ACHN (cell line): Measurements from ENCODE around the gene KCNIP4.

Source experiments
- DNase-seq: peaks from one replicate; pipeline ENCODE4 v3.0.0-alpha.2; 2015
- in situ Hi-C: cut with HindIII; loops from 2 replicates; pipeline ENCODE4 v1.10.0; 2017; ENCODE audit warnings: low sequenced_read_pairs, low pct_ligation_motif_present, low pct_unique_long_range_greater_than_20kb

The KCNIP4 gene

DNA sequence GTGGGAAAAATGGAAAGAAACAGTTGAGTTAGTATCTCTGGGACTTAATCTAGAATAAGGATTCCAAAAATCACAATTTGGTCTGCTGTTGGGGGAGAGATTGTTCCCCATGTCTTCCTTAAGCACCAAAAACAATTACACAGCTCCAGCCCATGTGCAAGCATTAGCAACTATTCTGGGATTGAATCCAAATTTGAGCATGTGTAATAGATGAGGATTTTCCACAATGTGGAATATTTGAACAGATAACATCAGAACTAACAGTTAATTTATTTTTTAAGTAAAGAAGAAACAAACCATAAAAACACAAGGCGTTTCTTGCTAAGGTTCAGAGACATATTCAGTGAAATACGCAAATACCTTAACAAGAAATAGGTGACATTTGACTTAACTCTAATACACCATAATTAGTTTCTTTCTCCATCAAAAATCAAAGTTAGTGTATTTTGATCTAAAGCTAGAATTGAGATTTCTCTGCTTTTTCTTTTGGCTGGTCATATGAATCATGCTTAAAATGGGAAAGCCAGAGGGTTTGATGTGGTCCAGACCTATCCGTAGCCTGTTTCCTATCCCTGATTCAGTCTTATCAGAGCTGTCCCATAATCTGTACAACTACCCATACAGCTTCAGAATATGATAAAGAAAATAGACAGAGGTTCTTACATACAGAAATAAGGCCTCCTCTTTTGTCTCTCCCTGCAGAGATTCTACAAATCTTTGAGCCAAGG is 834.9 kb downstream of the KCNIP4 start:
- in situ Hi-C loops, result no loop called here
- no peak for DNase-seq

DNA sequence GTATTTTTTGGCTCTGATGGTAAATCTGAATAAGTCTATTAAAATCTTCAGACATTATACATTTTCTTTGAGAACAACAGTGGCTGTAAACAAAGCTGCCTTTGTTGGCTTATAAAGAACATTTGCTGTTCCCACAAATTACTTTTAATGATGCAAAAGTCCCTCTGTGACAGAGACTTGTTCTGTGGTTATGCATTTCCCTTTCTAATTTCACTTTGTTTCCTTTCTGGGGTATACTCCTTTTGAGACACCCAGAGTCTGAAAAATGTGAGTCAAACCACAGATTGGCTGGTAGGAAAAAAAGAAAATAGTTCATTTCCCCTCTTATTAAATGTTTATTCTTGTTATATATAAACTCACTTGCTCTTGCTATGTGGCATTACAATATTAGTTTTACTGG is 845.9 kb downstream of the KCNIP4 start:
- in situ Hi-C loops, result no loop called here
- DNase-seq, result no peak

DNA sequence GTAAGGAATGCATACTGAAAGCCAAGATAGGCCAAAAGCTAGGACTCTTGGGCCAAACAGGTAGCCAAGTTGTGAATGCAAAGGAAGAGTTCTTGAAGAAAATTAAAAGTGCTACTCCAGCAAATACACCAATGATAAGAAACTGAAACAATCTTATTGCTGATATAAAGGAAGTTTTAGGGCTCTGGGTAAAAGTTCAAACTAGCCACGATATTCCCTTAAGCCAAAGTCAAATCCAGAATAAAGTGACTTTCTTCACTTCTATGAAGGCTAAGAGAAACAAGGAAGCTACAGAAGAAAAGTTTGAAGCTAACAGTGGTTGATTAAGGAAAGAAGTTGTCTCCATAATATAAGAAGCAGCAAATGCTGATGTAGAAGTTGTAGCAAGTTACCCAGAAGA is 850.7 kb downstream of the KCNIP4 start:
- in situ Hi-C loops, result no loop called here
- no peak for DNase-seq

DNA sequence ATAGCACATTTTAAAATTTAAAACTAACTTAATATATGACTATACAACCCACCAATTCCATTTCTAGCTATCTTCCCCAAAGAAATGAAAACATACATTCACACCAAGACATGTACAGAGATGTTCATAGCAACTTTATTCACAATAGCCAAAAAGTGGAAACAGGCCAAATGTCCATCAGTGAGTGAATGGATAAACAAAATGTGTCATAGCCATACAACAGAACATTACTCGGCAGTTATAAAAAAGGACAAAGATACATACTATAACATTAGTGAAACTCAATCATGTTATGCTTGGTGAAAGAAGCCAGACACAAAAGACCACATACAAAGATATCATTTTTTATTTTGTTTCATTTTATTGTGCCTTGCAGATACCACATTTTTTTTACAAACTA is 851.5 kb downstream of the KCNIP4 start:
- no peak for DNase-seq
- in situ Hi-C loops, result no loop called here

DNA sequence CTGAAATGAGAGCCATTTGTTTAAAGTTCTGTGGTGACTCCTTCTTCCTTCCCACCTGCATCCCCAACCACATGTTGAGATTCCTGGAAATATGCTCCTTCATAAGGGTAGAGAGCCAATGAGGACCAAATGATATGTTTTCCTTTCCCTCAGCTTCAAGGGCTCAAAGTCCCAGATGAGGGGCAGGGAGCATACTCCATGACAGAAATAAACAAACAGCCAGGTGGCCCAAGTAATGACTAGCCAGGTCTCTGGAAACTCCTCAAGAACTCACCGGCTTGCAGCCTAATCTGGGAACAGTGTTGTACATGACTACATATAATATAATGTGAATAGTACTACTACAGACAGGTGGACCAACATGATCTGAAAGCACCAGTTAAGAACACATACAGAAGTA is 856.0 kb downstream of the KCNIP4 start:
- DNase-seq, result no peak
- in situ Hi-C loops, result no loop called here

DNA sequence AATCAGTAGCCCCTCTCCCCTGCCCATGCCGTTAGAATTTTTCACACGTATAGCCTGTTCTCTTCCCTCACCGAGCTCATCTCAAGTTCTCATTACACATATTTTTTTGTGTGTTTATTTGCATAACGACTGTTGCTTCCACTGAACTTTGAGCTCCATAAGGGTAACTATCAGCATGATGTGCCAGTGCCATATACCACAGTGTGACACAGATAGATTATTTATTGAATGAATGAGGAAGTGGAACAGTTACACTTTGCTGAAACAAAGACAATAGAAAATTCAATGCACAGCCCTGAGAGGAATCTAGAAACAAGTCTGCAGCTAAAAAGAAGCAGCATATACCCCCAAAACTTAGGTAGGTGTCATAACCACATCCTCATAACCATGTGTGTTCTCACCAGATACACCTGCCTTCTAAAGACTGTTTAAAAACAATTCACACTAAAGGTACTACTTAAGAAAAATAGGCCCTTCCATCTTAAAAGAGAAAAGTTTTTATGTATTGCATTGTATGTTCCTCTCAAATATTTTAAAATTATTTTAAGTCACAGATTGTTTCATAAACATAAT is 858.4 kb downstream of the KCNIP4 start:
- no peak for DNase-seq
- in situ Hi-C loops, result no loop called here

DNA sequence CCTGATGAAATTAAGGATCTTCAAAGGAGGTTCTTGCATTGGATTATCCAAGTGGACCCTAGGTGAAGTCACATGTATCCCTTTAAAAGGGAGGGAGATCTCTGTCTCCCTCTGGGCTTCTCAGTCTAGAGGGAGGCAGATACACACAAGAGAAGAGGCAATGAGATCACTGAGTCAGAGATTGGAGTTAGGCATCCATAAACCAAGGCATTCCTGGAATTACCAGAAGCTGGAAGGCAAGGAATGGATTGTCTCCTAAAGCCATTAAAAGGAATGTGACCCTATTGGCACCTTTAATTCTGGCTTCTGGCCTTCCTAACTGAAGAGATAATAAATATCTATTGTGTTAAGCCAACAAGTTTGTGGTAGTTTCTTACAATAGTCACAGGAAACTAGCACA is 865.2 kb downstream of the KCNIP4 start:
- in situ Hi-C loops, result no loop called here
- no peak for DNase-seq

DNA sequence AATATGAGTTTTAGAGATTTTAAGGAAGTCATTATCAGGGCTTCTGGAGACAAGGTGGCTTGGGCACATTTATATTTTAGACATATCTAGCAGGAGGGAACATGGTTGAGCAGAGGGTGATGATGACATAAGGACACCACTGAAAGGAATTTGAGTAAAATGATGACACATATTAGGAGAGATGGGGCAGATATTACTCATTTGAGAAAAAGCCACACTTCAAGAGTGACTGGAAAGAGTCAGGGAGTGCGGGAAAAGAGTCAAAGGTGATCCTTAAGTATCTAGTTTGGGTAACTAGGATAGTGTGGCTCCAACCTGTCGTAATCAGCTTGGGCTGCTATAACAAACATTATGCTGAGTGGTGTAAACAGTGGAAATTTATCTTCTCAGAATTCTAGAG is 870.6 kb downstream of the KCNIP4 start:
- DNase-seq, result no peak
- in situ Hi-C loops, result no loop called here

DNA sequence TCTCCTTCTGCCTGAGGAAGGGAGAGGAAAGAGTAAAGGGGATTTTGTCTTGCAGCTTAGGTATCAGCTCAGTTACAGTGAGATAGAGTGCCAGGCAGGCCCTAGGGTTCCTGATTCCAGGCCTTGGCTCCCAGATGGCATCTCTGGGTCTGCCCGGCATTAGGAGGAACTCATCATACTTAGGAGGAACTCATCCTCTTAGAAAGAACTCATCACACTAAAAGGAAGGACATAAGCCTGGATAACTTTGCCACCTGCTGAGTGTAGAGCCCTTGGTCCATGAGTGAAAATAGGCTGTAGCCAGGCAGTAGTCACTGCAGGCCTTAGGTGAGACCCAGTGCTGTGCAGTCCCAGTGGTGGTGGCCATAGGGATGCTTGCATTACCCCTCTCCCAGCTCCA is 881.2 kb downstream of the KCNIP4 start:
- in situ Hi-C loops, result no loop called here
- no peak for DNase-seq

DNA sequence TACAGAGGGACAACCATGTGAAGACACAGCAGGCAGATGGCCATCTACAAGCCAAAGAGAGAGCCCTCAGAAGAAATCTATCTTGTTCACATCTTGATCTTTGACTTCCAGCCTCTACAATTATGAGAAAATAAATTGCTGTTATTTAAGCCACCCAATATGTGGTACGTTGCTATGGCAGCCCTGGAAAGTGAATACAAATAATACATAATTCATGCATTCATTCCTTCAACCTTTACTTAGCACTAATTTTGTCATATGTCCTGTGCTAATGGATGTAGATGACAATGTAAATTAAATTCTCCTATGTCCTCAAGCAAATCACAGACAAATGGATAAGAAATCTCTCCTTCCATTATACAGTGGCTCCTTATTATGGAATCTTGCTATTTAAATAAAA is 886.7 kb downstream of the KCNIP4 start:
- DNase-seq, result no peak
- in situ Hi-C loops, result no loop called here

DNA sequence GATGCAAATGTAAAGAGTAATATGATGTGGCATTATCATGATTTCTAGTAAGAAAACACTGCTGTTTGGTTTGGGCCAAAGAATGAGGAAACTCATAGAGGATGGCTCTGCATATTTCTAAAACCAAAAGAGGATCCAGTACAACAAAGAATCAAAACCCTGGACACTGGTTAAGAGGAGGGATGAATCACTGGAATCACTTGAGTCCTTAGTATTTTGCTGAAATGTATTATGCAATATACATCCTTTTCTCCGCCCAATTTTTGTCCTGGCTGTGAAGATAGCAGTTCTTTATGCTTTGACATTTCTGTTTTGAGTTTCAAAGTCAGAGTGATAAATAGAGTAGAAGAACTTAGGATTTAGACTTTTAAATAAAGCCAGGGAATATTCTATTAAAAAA is 902.4 kb downstream of the KCNIP4 start:
- no peak for DNase-seq
- in situ Hi-C loops, result no loop called here

DNA sequence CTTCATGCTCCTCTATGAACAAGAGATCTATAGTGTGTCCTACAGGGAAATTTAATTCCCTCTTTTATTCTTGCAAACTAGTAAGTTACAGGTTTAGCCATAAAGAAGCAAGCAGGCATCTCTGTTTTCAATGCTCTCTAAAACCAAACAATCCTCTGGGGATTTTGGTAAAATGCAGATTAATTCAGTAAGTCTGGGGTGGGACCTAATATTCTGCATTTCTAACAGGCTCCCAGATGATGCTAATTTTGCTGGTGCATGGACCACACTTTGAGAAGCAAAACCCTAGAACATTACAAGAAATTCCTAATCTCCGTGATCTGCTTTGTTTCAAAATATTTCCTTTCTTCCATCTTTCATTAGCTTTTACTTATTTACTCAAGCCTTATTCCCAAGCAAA is 903.5 kb downstream of the KCNIP4 start:
- in situ Hi-C loops, result no loop called here
- no peak for DNase-seq

DNA sequence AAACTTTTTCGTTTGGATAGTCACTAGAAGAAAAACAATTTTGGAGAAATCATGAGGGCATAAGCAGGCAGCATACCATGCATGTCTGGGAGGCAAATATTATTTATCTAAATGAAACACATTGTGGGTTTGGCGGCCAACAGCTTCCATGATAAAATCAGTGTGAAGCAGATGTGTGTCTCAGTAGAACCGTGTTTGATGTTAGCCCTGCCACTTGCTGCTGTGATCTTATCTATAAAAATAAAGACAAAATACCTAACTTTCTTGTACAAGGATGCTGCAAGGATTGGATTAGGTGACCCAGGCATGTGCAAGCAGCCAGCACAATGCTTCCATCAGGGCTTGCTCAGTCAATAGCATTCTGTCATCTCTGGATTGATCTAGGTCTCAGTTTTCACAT is 906.9 kb downstream of the KCNIP4 start:
- no peak for DNase-seq
- in situ Hi-C loops, result no loop called here

DNA sequence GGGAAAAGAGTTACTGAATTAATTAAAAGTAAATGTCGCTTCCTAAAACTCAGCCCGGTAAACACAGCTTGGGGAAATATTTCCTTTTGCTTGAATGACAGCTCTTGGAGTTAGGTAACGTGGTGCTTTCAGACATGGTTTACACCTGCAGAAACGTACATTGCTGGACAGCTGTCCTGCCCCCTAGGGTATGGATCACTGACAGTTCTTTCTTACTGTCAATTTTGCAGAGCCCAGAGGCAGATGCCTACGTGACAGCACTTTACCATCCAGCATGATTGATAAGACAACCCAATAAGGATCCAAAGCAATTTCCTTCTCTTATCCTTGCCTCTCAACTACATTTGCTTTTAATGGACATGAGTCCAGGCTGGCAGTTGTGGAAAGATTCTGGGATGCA is 913.8 kb downstream of the KCNIP4 start:
- in situ Hi-C loops, result no loop called here
- no peak for DNase-seq

DNA sequence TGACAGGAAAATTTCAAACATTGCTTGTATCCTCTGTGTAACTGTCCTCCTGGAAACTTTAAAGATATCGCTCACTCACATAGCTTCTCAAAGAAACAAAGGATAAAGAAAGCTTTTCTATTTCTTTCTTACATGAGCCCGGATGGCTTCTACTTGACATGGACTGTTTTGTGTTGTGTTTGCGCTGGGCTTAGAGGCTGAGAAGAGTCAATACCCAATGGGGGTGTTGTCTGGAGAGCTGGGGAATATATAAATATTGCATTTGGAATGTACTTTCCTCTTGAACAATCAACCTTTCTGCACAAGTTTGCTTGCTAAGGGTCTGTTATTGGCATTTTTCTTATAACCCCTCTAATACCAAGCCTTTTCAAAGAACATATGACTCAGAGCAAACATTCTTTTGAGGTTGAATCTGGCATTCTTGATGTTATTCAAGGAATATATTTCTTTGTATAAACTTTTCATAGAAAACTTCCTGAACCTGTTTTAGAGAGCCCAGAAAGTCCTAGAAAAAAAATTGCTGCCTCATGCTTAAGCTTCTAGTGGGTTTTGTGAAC is 916.4 kb downstream of the KCNIP4 start:
- in situ Hi-C loops, result no loop called here
- no peak for DNase-seq

DNA sequence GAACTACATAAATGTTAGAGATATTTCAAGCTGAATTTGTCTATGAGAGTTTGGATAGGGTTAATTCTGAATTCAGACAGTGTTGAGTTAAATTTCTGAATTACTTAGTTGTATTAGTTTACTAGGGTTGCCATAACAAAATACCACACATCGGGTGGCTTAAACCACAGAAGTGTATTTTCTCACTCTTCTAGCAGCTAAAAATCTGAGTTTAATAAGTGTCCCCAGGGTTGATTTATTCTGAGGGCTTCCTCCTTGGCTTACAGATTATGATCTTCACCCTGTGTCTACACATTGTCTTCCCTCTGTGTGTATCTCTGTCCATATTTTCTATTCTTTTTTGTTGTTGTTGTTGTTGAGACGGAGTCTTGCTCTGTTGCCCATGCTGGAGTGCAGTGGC is 929.8 kb downstream of the KCNIP4 start:
- no peak for DNase-seq
- in situ Hi-C loops, result no loop called here

DNA sequence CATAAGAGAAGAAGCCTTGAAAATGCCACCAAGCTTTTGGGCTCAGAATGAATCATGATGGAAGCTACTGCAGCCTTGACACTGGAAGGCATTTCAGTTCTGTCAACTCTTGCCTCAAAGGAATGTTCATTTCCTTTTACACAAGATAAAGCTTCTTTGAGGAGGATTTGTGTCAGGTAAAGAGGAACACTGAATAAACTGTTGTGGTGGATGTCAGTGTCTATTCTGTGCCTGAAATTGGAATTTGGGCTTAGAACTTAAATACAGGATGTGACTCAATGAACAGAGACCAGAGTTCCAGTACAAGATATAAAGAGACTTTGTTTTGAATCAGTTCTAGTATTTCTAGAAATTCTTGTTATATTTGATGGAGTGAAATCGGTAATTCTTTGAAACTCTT is 935.1 kb downstream of the KCNIP4 start:
- in situ Hi-C loops, result no loop called here
- no peak for DNase-seq

DNA sequence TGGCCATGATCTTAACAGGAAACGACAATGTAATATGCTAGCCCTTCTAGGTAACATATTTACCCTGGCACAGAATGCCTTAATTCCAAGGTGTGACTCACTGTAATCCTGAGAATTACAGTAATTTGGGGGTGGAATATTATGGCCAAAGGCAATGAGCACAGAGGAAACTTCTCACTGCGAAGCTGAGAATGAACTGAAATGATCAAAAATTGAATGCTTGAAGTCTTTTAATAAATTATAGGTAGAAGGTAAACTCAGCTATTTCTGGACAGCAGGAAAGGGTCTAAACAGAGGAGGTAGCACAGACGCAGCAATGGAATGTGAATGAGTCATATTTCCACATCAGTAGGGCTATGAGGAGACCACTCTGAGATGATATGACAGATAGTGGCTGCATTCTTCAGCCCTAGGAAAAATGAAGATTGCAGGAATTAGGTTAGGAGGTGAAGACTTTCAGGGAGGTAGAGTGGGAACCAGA is 935.7 kb downstream of the KCNIP4 start:
- DNase-seq, result peak; percentile 45
- in situ Hi-C loops, result no loop called here

DNA sequence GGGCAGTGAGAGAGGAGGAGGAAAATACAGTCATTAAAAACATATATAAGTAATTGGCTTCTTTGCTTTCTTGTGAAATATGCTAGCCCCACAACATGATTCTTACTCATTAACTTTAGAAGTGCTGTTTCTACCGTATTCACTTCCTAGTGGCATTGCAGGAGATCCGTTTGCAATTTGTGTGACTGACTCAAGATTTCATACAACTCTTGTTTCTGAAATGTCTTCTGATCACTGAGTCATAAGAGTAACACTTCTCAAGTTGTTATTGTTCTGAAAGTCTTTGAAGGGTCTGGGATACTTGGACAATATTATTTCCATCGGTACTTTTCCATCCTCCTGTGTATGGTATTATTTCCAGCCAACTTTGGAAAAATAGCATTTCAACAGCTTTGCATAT is 937.5 kb downstream of the KCNIP4 start:
- no peak for DNase-seq
- in situ Hi-C loops, result no loop called here

DNA sequence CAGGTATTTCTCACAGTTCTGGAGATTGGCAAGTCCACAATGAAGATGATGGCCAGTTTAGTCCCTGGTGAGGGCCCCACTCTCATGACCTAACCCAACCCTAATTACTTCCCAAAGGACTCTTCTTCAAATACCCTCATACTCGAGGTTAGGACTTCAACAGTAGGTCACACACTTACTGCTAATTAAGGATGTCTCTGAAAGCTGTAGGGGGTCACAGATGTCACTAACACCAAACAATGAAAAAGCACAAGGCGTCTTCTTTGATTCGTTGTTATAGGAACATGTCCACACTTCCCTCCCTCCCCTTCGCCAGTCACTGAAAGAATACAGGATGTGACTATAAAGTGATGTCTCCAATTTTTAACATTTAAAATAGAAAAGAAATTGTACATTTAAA is 938.6 kb downstream of the KCNIP4 start:
- no peak for DNase-seq
- in situ Hi-C loops, result no loop called here
